Measurements from ENCODE around the gene ADIPOQ. TPM values are rescaled to one million over a fixed set of nuclear protein-coding genes. Genes with fewer than 3 reads are reported as not detected.

The ADIPOQ gene
- total RNA-seq, 1 donor, result under 0.01 TPM

DNA sequence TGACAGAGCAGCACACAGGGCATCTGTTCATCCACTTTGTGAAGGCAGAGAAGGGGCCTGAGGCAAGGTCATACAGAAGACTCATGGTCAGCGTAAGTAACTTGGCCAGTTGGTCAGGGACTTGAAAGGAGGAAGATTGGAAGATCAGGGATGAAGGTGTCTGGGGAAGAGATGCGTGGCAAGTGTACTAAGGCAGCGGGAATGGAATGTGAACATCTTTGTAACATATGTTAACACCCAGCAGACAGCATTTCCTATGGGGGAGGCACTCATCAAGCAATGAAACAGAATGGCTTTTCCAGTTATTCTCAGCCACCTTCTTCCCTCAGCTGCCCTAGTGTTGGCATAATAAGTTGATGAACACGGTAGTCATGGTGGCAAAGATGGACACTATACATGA, 28.4 kb upstream of the ADIPOQ start:
- no peaks in the 10 kb centered on the region for H4K20me1 ChIP-seq (ENCODE audit: insufficient read depth, low read length)
- no peak for TF ChIP-seq CTCF (IDR thresholded peaks at IDR 0.05; ENCODE audit: extremely low read depth, low read depth, low read length)
- no peaks in the 10 kb centered on the region for H3K9me3 ChIP-seq (ENCODE audit: low read depth, low read length)
- H3K27me3 ChIP-seq (ENCODE audit: insufficient read depth, low read length), result no peaks in the 10 kb centered on the region
- no peak overlapping the region for H3K4me2 ChIP-seq (ENCODE audit: insufficient read depth, low read length)
- H3K4me3 ChIP-seq (ENCODE audit: insufficient read depth, low read length), result no peak overlapping the region
- no peaks in the 10 kb centered on the region for H3K79me2 ChIP-seq (ENCODE audit: insufficient read depth, low read length)
- no peaks in the 10 kb centered on the region for H3K36me3 ChIP-seq (ENCODE audit: insufficient read depth, low read length)
- DNase-seq (ENCODE audit: insufficient read length, low spot score, missing footprints), result no peak
- peaks cover 5% of the 10 kb centered on the region for H3K4me1 ChIP-seq (ENCODE audit: insufficient read depth, low read length)
- H3K27ac ChIP-seq (ENCODE audit: low read depth, low read length), result no peak overlapping the region
- H2AFZ ChIP-seq (ENCODE audit: low read length), result no peak overlapping the region

DNA sequence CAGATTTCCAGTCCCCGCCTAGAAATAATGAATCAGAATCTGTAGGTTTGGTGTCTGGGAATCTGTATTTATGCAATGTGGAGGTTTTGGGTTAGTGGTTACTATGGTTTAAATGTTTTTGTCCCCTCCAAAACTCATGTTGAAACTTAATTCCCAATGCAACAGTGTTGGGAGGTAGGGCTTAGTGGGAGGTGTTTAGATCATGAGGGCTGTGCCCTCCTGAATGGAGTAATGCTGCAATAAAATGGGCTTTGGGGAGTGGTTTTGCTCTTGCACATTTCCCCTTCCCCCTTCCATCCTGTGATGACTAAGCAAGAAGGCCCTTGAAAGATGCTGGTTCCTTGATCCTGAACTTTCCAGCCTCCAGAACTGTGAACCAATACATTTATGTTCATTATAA, 27.1 kb upstream of the ADIPOQ start:
- no peaks in the 10 kb centered on the region for H3K36me3 ChIP-seq (ENCODE audit: insufficient read depth, low read length)
- H4K20me1 ChIP-seq (ENCODE audit: insufficient read depth, low read length), result no peaks in the 10 kb centered on the region
- H3K27ac ChIP-seq (ENCODE audit: low read depth, low read length), result no peak overlapping the region
- TF ChIP-seq CTCF (IDR thresholded peaks at IDR 0.05; ENCODE audit: extremely low read depth, low read depth, low read length), result no peak
- H3K4me3 ChIP-seq (ENCODE audit: insufficient read depth, low read length), result no peak overlapping the region
- no peaks in the 10 kb centered on the region for H3K27me3 ChIP-seq (ENCODE audit: insufficient read depth, low read length)
- no peaks in the 10 kb centered on the region for H3K9me3 ChIP-seq (ENCODE audit: low read depth, low read length)
- no peak for DNase-seq (ENCODE audit: insufficient read length, low spot score, missing footprints)
- H3K79me2 ChIP-seq (ENCODE audit: insufficient read depth, low read length), result no peaks in the 10 kb centered on the region
- H2AFZ ChIP-seq (ENCODE audit: low read length), result no peak overlapping the region
- H3K4me2 ChIP-seq (ENCODE audit: insufficient read depth, low read length), result peak overlapping the region; percentile 15
- peaks cover 5% of the 10 kb centered on the region for H3K4me1 ChIP-seq (ENCODE audit: insufficient read depth, low read length)

DNA sequence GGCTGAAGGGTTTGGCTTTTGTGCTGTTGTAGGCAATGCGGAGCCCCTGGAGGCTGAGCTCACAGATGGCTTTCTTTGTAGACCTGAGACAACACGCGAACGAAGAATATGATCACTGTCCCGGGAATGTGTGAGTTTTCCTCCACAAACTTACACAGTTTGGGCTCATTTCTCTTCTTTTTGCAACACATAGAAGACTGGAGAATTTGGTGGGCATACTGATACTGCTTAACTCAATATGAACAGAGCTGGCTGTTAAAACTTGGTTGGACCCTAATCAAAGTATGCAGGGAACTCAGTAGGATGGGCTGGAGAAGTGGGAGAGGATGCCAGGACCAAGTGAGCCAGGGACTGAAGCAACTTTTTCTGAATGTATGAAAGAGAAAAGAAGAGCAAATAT, 24.0 kb upstream of the ADIPOQ start:
- no peak overlapping the region for H3K4me2 ChIP-seq (ENCODE audit: insufficient read depth, low read length)
- H2AFZ ChIP-seq (ENCODE audit: low read length), result no peak overlapping the region
- no peak for DNase-seq (ENCODE audit: insufficient read length, low spot score, missing footprints)
- no peak overlapping the region for H3K4me3 ChIP-seq (ENCODE audit: insufficient read depth, low read length)
- no peaks in the 10 kb centered on the region for H4K20me1 ChIP-seq (ENCODE audit: insufficient read depth, low read length)
- H3K79me2 ChIP-seq (ENCODE audit: insufficient read depth, low read length), result no peaks in the 10 kb centered on the region
- H3K36me3 ChIP-seq (ENCODE audit: insufficient read depth, low read length), result no peaks in the 10 kb centered on the region
- H3K4me1 ChIP-seq (ENCODE audit: insufficient read depth, low read length), result peaks cover 12% of the 10 kb centered on the region
- H3K27me3 ChIP-seq (ENCODE audit: insufficient read depth, low read length), result no peaks in the 10 kb centered on the region
- no peaks in the 10 kb centered on the region for H3K9me3 ChIP-seq (ENCODE audit: low read depth, low read length)
- no peak for TF ChIP-seq CTCF (IDR thresholded peaks at IDR 0.05; ENCODE audit: extremely low read depth, low read depth, low read length)
- no peak overlapping the region for H3K27ac ChIP-seq (ENCODE audit: low read depth, low read length)

DNA sequence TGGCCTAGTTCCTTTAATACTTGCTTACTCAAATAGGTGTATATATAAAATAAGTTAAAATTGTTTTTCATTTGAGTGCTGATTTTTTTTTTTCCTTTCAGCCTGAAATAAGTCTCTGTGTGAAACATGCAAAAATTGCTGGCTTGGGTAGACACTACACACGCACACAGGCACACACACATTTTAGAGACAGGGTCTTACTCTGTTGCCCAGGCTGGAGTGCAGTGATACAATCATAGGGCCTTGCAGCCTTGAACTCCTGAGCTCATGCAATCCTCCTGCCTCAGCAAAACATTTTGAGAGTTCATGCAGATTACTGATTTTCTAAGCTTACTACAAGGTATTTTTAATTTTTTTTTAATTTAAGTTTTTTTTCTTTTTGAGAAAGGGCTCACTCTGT, 23.6 kb upstream of the ADIPOQ start:
- Histone ChIP-seq H3K27ac (ENCODE audit: low read depth, low read length) (no peak overlapping the region), H3K27me3 (ENCODE audit: insufficient read depth, low read length) (no peaks in the 10 kb centered on the region), H4K20me1 (ENCODE audit: insufficient read depth, low read length) (no peaks in the 10 kb centered on the region), H2AFZ (ENCODE audit: low read length) (no peak overlapping the region), H3K9me3 (ENCODE audit: low read depth, low read length) (no peaks in the 10 kb centered on the region), H3K79me2 (ENCODE audit: insufficient read depth, low read length) (no peaks in the 10 kb centered on the region), H3K4me3 (ENCODE audit: insufficient read depth, low read length) (no peak overlapping the region), H3K4me2 (ENCODE audit: insufficient read depth, low read length) (no peak overlapping the region), H3K36me3 (ENCODE audit: insufficient read depth, low read length) (no peaks in the 10 kb centered on the region), H3K4me1 (ENCODE audit: insufficient read depth, low read length) (peaks cover 12% of the 10 kb centered on the region)
- TF ChIP-seq CTCF (IDR thresholded peaks at IDR 0.05; ENCODE audit: extremely low read depth, low read depth, low read length), result no peak
- DNase-seq (ENCODE audit: insufficient read length, low spot score, missing footprints), result no peak

Measured in osteoblast (primary cell).